Mammary epithelial cell (primary cell): Measurements from ENCODE around the gene MRM3.
"Not testable (repeated sequence)": the region's sequence is repeated elsewhere in the genome, so short reads cannot be mapped to it uniquely, and the experiment has no call there.

Experiments
- CTCF ChIP-seq, 2 donors: IDR thresholded peaks in 1 of 2; conservative IDR thresholded peaks in 1 of 2; 2 replicates each; pipeline ENCODE4 v1.5.1; 2011 to 2012; ENCODE audit warnings: inconsistent platforms in 2 of 2, low read length in 2 of 2, mild to moderate bottlenecking in 2 of 2, control low read depth in 1 of 2, low read depth in 1 of 2; ENCODE audit not compliant: insufficient read depth in 1 of 2; ENCODE audit errors: extremely low read depth in 1 of 2
- EZH2 ChIP-seq: IDR thresholded peaks from 2 replicates; pipeline ENCODE4 v1.6.1; 2012; ENCODE audit warnings: low read length, inconsistent platforms, borderline replicate concordance

- not testable (repeated sequence) for TF ChIP-seq CTCF (conservative IDR thresholded peaks at IDR 0.05 in 1 of 2, IDR thresholded peaks at IDR 0.05 in 1 of 2; ENCODE audit: extremely low read depth in 1 of 2, insufficient read depth in 1 of 2, low read depth in 1 of 2, low read length in 2 of 2); EZH2
Observed at GRCh38 chr17:790874-791247, 8.7 kb downstream of the MRM3 start.
